Left cardiac atrium (tissue), 4 donors: ENCODE data around the gene SERINC1. TPM values are rescaled to one million over a fixed set of nuclear protein-coding genes. Genes with fewer than 3 reads are reported as not detected.
"Not testable (repeated sequence)": the region's sequence is repeated elsewhere in the genome, so short reads cannot be mapped to it uniquely, and the experiment has no call there.

Experiments
- ATAC-seq, 2 donors: fragments of 200-7000 bp; cut with Tn5 transposase; one replicate each; pipeline ENCODE4 v1.9.1; 2020; ENCODE audit warnings: mild to moderate bottlenecking in 2 of 2, moderate library complexity in 2 of 2
- DNase-seq: peaks from one replicate; pipeline ENCODE4 v3.0.0-alpha.2; 2020
- intact Hi-C, 2 donors: fragments of 100-400 bp; cut with DNase I; formaldehyde crosslinking; loops; one replicate each; pipeline versions ENCODE4 v1.14.1 to v1.15.1; 2022 to 2023
- long read RNA-seq: library from polyadenylated mRNA; unstranded; transcript quantifications from one replicate; pipeline ENCODE4 v2.0.0, GENCODE V29; 2021
- total RNA-seq, 2 donors: library from RNA; stranded (reverse); fragmentation: NEBNext Ultra II Directional; extraction: Animal tissue kit (Norgen Biotek cat#: 25700); gene quantifications; one replicate each; pipeline ENCODE4 v1.2.1, GENCODE V29; 2021
- donor health status: DM: no; HTN: yes; CAD: no.
- donor health status: DM: no; HTN: yes; CAD: no; lungs with severe emphysema.
- donor health status: DM: yes; HTN: yes; CAD: no.
- donor health status: Dilated cardiomyopathy.

Gene SERINC1
- total RNA-seq = 100 to 1,000 TPM; 156 to 191 TPM
- long read RNA-seq, transcript SERINC1-201 (10 exons, 3,137 nt) = major isoform, 251 of 327 reads
- long read RNA-seq, partial matches to known transcripts = 67 of 327 reads
- long read RNA-seq, other reads (novel, unspliced or antisense) = 9 of 327 reads

GRCh38 chr6:122471107-122472021 is at the start of gene SERINC1:
Gene SERINC1, minus strand, starts transcription at chr6:122471807. Its CDS starts 70 bp downstream, at chr6:122471737.
- intact Hi-C loops = no loop called here
- peak; percentile 99 for ATAC-seq
- DNase-seq = peak; percentile 96

- no peak for DNase-seq
- ATAC-seq = no peak
- intact Hi-C loops = no loop called here
Observed at GRCh38 chr6:122511193-122511924, 39.8 kb upstream of the SERINC1 start.

GRCh38 chr6:122505170-122505569 is 33.6 kb upstream of the SERINC1 start:
- DNase-seq, intact Hi-C loops, ATAC-seq: not testable (repeated sequence)

- DNase-seq = no peak
- no peak for ATAC-seq
- intact Hi-C loops = no loop called here
Observed at GRCh38 chr6:122501475-122501874, 29.9 kb upstream of the SERINC1 start.

GRCh38 chr6:122495612-122496011 is 24.0 kb upstream of the SERINC1 start:
- ATAC-seq = no peak
- intact Hi-C loops = no loop called here

GRCh38 chr6:122494665-122495272 is 23.2 kb upstream of the SERINC1 start:
- intact Hi-C loops = no loop called here
- ATAC-seq (no peak), DNase-seq (no peak)

More at GRCh38 chr6:122495612-122496011, 24.0 kb upstream of the SERINC1 start:
- no peak for DNase-seq

GRCh38 chr6:122491919-122492555 is 20.4 kb upstream of the SERINC1 start:
- peak; percentile 91 to 92 for ATAC-seq
- peak; percentile 60 for DNase-seq
- intact Hi-C loops = loop anchor here in 1 of 2 donors (2.0 kb wide), 1 partner anchor 39 kb away; no protein-coding TSS in a partner anchor

GRCh38 chr6:122490607-122491006 is 19.0 kb upstream of the SERINC1 start:
- intact Hi-C loops = no loop called here
- no peak for DNase-seq
- ATAC-seq = no peak

- ATAC-seq (no peak), DNase-seq (no peak)
- intact Hi-C loops = no loop called here
Observed at GRCh38 chr6:122484760-122485159, 13.2 kb upstream of the SERINC1 start.

- intact Hi-C loops = no loop called here
- DNase-seq = no peak
- ATAC-seq = no peak
Observed at GRCh38 chr6:122482750-122483080, 11.1 kb upstream of the SERINC1 start.

GRCh38 chr6:122476131-122476530 is 4.5 kb upstream of the SERINC1 start:
- DNase-seq = no peak
- intact Hi-C loops = loop anchor here in 1 of 2 donors (5.0 kb wide), 1 partner anchor 56 kb away; no protein-coding TSS in a partner anchor

GRCh38 chr6:122472022-122472340 is 374 bp upstream of the SERINC1 start:
- no peak for DNase-seq
- intact Hi-C loops = no loop called here
- peak; percentile 51 to 62 for ATAC-seq

More at GRCh38 chr6:122476131-122476530, 4.5 kb upstream of the SERINC1 start:
- no peak for ATAC-seq

GRCh38 chr6:122461885-122462284 is 9.7 kb downstream of the SERINC1 start:
- no peak for DNase-seq
- ATAC-seq = no peak
- intact Hi-C loops = no loop called here

- intact Hi-C loops = loop anchor here in 1 of 2 donors (5.0 kb wide), 1 partner anchor 43 kb away; no protein-coding TSS in a partner anchor
- ATAC-seq, DNase-seq: not testable (repeated sequence)
Observed at GRCh38 chr6:122459865-122460416, 11.7 kb downstream of the SERINC1 start.

GRCh38 chr6:122459240-122459639 is 12.4 kb downstream of the SERINC1 start:
- intact Hi-C loops = loop anchor here in 1 of 2 donors (5.0 kb wide), 1 partner anchor 42 kb away; no protein-coding TSS in a partner anchor
- DNase-seq = no peak
- no peak for ATAC-seq

- ATAC-seq (no peak), DNase-seq (no peak)
- intact Hi-C loops = loop anchor here in 1 of 2 donors (5.0 kb wide), 1 partner anchor 41 kb away; no protein-coding TSS in a partner anchor
Observed at GRCh38 chr6:122458087-122458486, 13.5 kb downstream of the SERINC1 start.

GRCh38 chr6:122455116-122455515 is 16.5 kb downstream of the SERINC1 start:
- ATAC-seq, DNase-seq: not testable (repeated sequence)
- intact Hi-C loops = loop anchor here in 1 of 2 donors (5.0 kb wide), 1 partner anchor 38 kb away; no protein-coding TSS in a partner anchor

GRCh38 chr6:122454673-122455072 is 16.9 kb downstream of the SERINC1 start:
- ATAC-seq (no peak), DNase-seq (no peak)
- intact Hi-C loops = loop anchor here in 1 of 2 donors (5.0 kb wide), 1 partner anchor 37 kb away; no protein-coding TSS in a partner anchor
